NCI-H446 treated with DMSO at 0.1 percent for 48 hours (cell line): ENCODE data around the gene ULK4.
"Not testable (repeated sequence)": the region's sequence is repeated elsewhere in the genome, so short reads cannot be mapped to it uniquely, and the experiment has no call there.

Source experiments
- DNase-seq: peaks from one replicate; lab custom pipeline; 2025; lab: John Stamatoyannopoulos, UW

ULK4 gene

GRCh38 chr3:41688595-41689380, 273.1 kb downstream of the ULK4 start:
- no peak for DNase-seq

GRCh38 chr3:41684797-41685735, 276.8 kb downstream of the ULK4 start:
- no peak for DNase-seq

GRCh38 chr3:41683666-41684350, 278.1 kb downstream of the ULK4 start:
- no peak for DNase-seq

- no peak for DNase-seq
Observed at GRCh38 chr3:41682996-41683395, 278.9 kb downstream of the ULK4 start.

GRCh38 chr3:41682382-41682781, 279.5 kb downstream of the ULK4 start:
- no peak for DNase-seq

- no peak for DNase-seq
Observed at GRCh38 chr3:41681479-41681878, 280.4 kb downstream of the ULK4 start.

- no peak for DNase-seq
Observed at GRCh38 chr3:41679374-41679773, 282.5 kb downstream of the ULK4 start.

GRCh38 chr3:41675102-41675501, 286.8 kb downstream of the ULK4 start:
- not testable (repeated sequence) for DNase-seq

GRCh38 chr3:41674449-41674848, 287.5 kb downstream of the ULK4 start:
- no peak for DNase-seq

- DNase-seq, result no peak
Observed at GRCh38 chr3:41673650-41674049, 288.3 kb downstream of the ULK4 start.

GRCh38 chr3:41668379-41668778, 293.5 kb downstream of the ULK4 start:
- no peak for DNase-seq

GRCh38 chr3:41662288-41662687, 299.6 kb downstream of the ULK4 start:
- no peak for DNase-seq

- no peak for DNase-seq
Observed at GRCh38 chr3:41661796-41662195, 300.1 kb downstream of the ULK4 start.

GRCh38 chr3:41660510-41660909, 301.4 kb downstream of the ULK4 start:
- no peak for DNase-seq

GRCh38 chr3:41653571-41654239, 308.2 kb downstream of the ULK4 start:
- DNase-seq, result peak; percentile 22

GRCh38 chr3:41652931-41653330, 309.0 kb downstream of the ULK4 start:
- DNase-seq, result no peak

- DNase-seq, result no peak
Observed at GRCh38 chr3:41652506-41652905, 309.4 kb downstream of the ULK4 start.

GRCh38 chr3:41651718-41652117, 310.2 kb downstream of the ULK4 start:
- no peak for DNase-seq

- no peak for DNase-seq
Observed at GRCh38 chr3:41650406-41650805, 311.5 kb downstream of the ULK4 start.

- DNase-seq, result no peak
Observed at GRCh38 chr3:41649129-41649739, 312.7 kb downstream of the ULK4 start.

- DNase-seq, result not testable (repeated sequence)
Observed at GRCh38 chr3:41647730-41648129, 314.2 kb downstream of the ULK4 start.
